HepG2 (cell line): Measurements from ENCODE around the gene FAM156B. TPM values are rescaled to one million over a fixed set of nuclear protein-coding genes. Genes with fewer than 3 reads are reported as not detected.

Experiments used
- AKAP8 ChIP-seq: sonication (generic); formaldehyde crosslinking; IDR thresholded peaks from 2 replicates; pipeline ENCODE4 v1.5.1; 2020; ENCODE audit warnings: mild to moderate bottlenecking, missing genetic modification reagents
- ATF1 ChIP-seq: IDR thresholded peaks from 2 replicates; pipeline ENCODE4 v1.6.1; 2016; ENCODE audit warnings: mild to moderate bottlenecking, control low read depth
- CCDC6 ChIP-seq: sonication (generic); formaldehyde crosslinking; IDR thresholded peaks from 2 replicates; pipeline ENCODE4 v1.8.1; 2022; ENCODE audit warnings: mild to moderate bottlenecking, missing genetic modification reagents, moderate library complexity
- CEBPG ChIP-seq: IDR thresholded peaks from 2 replicates; pipeline ENCODE4 v1.6.1; 2016
- DR1 ChIP-seq: sonication (generic); formaldehyde crosslinking; IDR thresholded peaks from 2 replicates; pipeline ENCODE4 v1.8.0; 2021; ENCODE audit warnings: mild to moderate bottlenecking, missing genetic modification reagents, inconsistent platforms
- HNRNPUL1 ChIP-seq: fragments of 200-400 bp; formaldehyde crosslinking; IDR thresholded peaks from 2 replicates; pipeline ENCODE4 v1.6.1; 2017; ENCODE audit warnings: low read depth, mild to moderate bottlenecking, low read length, moderate library complexity
- IKZF1 ChIP-seq: fragments of 450-650 bp; IDR thresholded peaks from 2 replicates; pipeline ENCODE4 v1.7.1; 2016
- JUNB ChIP-seq: sonication (generic); formaldehyde crosslinking; IDR thresholded peaks from 2 replicates; pipeline ENCODE4 v1.8.0; 2022; ENCODE audit warnings: missing genetic modification reagents, mild to moderate bottlenecking, borderline replicate concordance
- KAT7 ChIP-seq: IDR thresholded peaks from 2 replicates; pipeline ENCODE4 v1.6.1; 2018; ENCODE audit warnings: borderline replicate concordance, missing compliant biosample characterization
- KIAA2018 ChIP-seq: sonication (generic); formaldehyde crosslinking; IDR thresholded peaks from 2 replicates; pipeline ENCODE4 v1.5.0; 2020; ENCODE audit warnings: mild to moderate bottlenecking, missing genetic modification reagents, borderline replicate concordance
- MED1 ChIP-seq: sonication (generic); formaldehyde crosslinking; IDR thresholded peaks from 2 replicates; pipeline ENCODE4 v1.4.0; 2020; ENCODE audit warnings: missing genetic modification reagents
- MTERF4 ChIP-seq: sonication (generic); formaldehyde crosslinking; IDR thresholded peaks from 2 replicates; pipeline ENCODE4 v1.8.0; 2023; ENCODE audit warnings: mild to moderate bottlenecking, missing genetic modification reagents
- MYC ChIP-seq: sonication (generic); formaldehyde crosslinking; IDR thresholded peaks from 2 replicates; pipeline ENCODE4 v1.9.0; 2021; ENCODE audit warnings: missing genetic modification reagents, borderline replicate concordance
- NFIC ChIP-seq: IDR thresholded peaks from 2 replicates; pipeline ENCODE4 v1.6.1; 2012; ENCODE audit warnings: mild to moderate bottlenecking, low read length, inconsistent platforms
- PHF8 ChIP-seq: sonication (generic); formaldehyde crosslinking; IDR thresholded peaks from 2 replicates; pipeline ENCODE4 v1.5.0; 2020; ENCODE audit warnings: missing genetic modification reagents
- RAD21 ChIP-seq: fragments of 450-650 bp; formaldehyde crosslinking; IDR thresholded peaks from 2 replicates; pipeline ENCODE4 v1.5.0; 2020; ENCODE audit warnings: mild to moderate bottlenecking
- TAF15 ChIP-seq: fragments of 200-400 bp; formaldehyde crosslinking; IDR thresholded peaks from one replicate; pipeline ENCODE4 v1.6.1; 2018; ENCODE audit warnings: mild to moderate bottlenecking, low read depth, low read length; ENCODE audit not compliant: poor library complexity, severe bottlenecking
- ZNF543 ChIP-seq: sonication (generic); formaldehyde crosslinking; IDR thresholded peaks from 2 replicates; pipeline ENCODE4 v1.4.0; 2020; ENCODE audit warnings: mild to moderate bottlenecking, missing genetic modification reagents
- ZNF607 ChIP-seq: sonication (generic); formaldehyde crosslinking; IDR thresholded peaks from 2 replicates; pipeline ENCODE4 v1.5.1; 2020; ENCODE audit warnings: missing genetic modification reagents, mild to moderate bottlenecking, borderline replicate concordance
- ZNF674 ChIP-seq: sonication (generic); formaldehyde crosslinking; IDR thresholded peaks from 2 replicates; pipeline ENCODE4 v1.5.0; 2020; ENCODE audit warnings: low read depth, mild to moderate bottlenecking, missing genetic modification reagents
- polyA plus RNA-seq, 8 experiments: library from polyadenylated mRNA; depleted of rRNA in 3 of 8; stranded (reverse) in 7 of 8; unstranded in 1 of 8; fragments of >200 nt; fragmentation: Illumina TruSeq in 4 of 8; extraction: Trizol in 4 of 8; gene quantifications; 2 replicates each; pipeline versions ENCODE4 v1.2.1 to v1.2.3, GENCODE V29; 2011 to 2016; ENCODE audit warnings: low read depth in 4 of 8, missing spikeins in 1 of 8, mixed read lengths in 1 of 8; ENCODE audit not compliant: insufficient read depth in 1 of 8
- total RNA-seq, 5 experiments: library from RNA; depleted of rRNA; stranded (reverse); fragments of >200 nt; fragmentation: Illumina TruSeq; extraction: Trizol; gene quantifications; 2 replicates each; pipeline ENCODE4 v1.2.3, GENCODE V29; 2016; ENCODE audit warnings: low read depth in 1 of 5

FAM156B gene
- total and polyA plus RNA-seq, 2 of the 13 experiments (the other 11 are each of a cell fraction or from before 2014, with no cell fraction given) = 7.8 to 82.1 TPM

- TF ChIP-seq MYC = no peak; the same call in 1 of the 2 replicates
- TF ChIP-seq IKZF1 = no peak
- TF ChIP-seq JUNB (CRISPR knock-in tag) = peak; percentile 15; the same call in 1 of the 2 replicates
- no peak for TF ChIP-seq MTERF4 (CRISPR knock-in tag)
- TF ChIP-seq KAT7 (CRISPR knock-in tag) = no peak
- TF ChIP-seq CEBPG (CRISPR knock-in tag) = no peak
- TF ChIP-seq KIAA2018 (CRISPR knock-in tag) = no peak
- 0 out of 2 replicates have a peak, but pooled peaks have one; percentile 24 for TF ChIP-seq ZNF607
- peak; percentile 62; the same call in 1 of the 2 replicates for TF ChIP-seq PHF8 (CRISPR knock-in tag)
- TF ChIP-seq CCDC6 (CRISPR knock-in tag) = peak; percentile 35; the same call in 1 of the 2 replicates
- peak; percentile 79 for TF ChIP-seq RAD21 (CRISPR knock-in tag)
- TF ChIP-seq TAF15 = no peak
- no peak for TF ChIP-seq AKAP8
- TF ChIP-seq DR1 (CRISPR knock-in tag) = no peak
- 0 out of 2 replicates have a peak, but pooled peaks have one; percentile 23 for TF ChIP-seq NFIC
- TF ChIP-seq ATF1 (CRISPR knock-in tag) = peak; percentile 79
- no peak for TF ChIP-seq ZNF674
- TF ChIP-seq MED1 (CRISPR knock-in tag) = peak; percentile 69
- TF ChIP-seq HNRNPUL1 = no peak
- TF ChIP-seq ZNF543 (CRISPR knock-in tag) = no peak
Observed at GRCh38 chrX:52934704-52935469, 37.8 kb downstream of the FAM156B start (continued).
